Trophoblast cell (in vitro differentiated cells and primary cell): ENCODE measurements around the gene KRT31.

ENCODE experiments used
- DNase-seq, 2 donors: peaks; one replicate each; pipeline ENCODE4 v3.0.0-alpha.2; 2016
- H2AFZ ChIP-seq: 2 replicates; pipeline ENCODE4 v1.6.1; 2013; ENCODE audit warnings: low read length, moderate library complexity, mild to moderate bottlenecking; ENCODE audit not compliant: insufficient read depth, poor library complexity
- H2AK5ac ChIP-seq: 2 replicates; pipeline ENCODE4 v1.6.1; 2013; ENCODE audit warnings: mild to moderate bottlenecking, low read length
- H2BK120ac ChIP-seq: 2 replicates; pipeline ENCODE4 v1.6.1; 2013; ENCODE audit warnings: low read length, mild to moderate bottlenecking, moderate library complexity; ENCODE audit not compliant: insufficient read depth, poor library complexity
- H2BK12ac ChIP-seq: 2 replicates; pipeline ENCODE4 v1.6.1; 2013; ENCODE audit warnings: mild to moderate bottlenecking, low read length, moderate library complexity
- H2BK5ac ChIP-seq: 2 replicates; pipeline ENCODE4 v1.6.1; 2013; ENCODE audit warnings: low read length, low read depth, moderate library complexity, mild to moderate bottlenecking; ENCODE audit not compliant: poor library complexity
- H3K14ac ChIP-seq: 2 replicates; pipeline ENCODE4 v1.6.1; 2013; ENCODE audit warnings: mild to moderate bottlenecking, low read length
- H3K18ac ChIP-seq: 2 replicates; pipeline ENCODE4 v1.6.1; 2013; ENCODE audit warnings: mild to moderate bottlenecking, low read length
- H3K23ac ChIP-seq: 2 replicates; pipeline ENCODE4 v1.6.1; 2013; ENCODE audit warnings: low read length
- H3K27ac ChIP-seq: 2 replicates; pipeline ENCODE4 v1.5.1; 2013; ENCODE audit warnings: low read depth, mild to moderate bottlenecking, inconsistent platforms, low read length, moderate library complexity
- H3K27me3 ChIP-seq: 2 replicates; pipeline ENCODE4 v1.6.1; 2013; ENCODE audit warnings: inconsistent platforms, mild to moderate bottlenecking, low read length, moderate library complexity; ENCODE audit not compliant: insufficient read depth
- H3K36me3 ChIP-seq, 2 experiments: 1 replicate in 1 of 2; 2 replicates in 1 of 2; pipeline ENCODE4 v1.6.1; 2013; ENCODE audit warnings: low read length in 2 of 2, mild to moderate bottlenecking in 2 of 2, moderate library complexity in 1 of 2; ENCODE audit not compliant: insufficient read depth in 2 of 2, control insufficient read depth in 1 of 2
- H3K4ac ChIP-seq: 2 replicates; pipeline ENCODE4 v1.6.1; 2013; ENCODE audit warnings: low read depth, mild to moderate bottlenecking, low read length, moderate library complexity
- H3K4me1 ChIP-seq, 2 experiments: 1 replicate in 1 of 2; 2 replicates in 1 of 2; pipeline ENCODE4 v1.6.1; 2013; ENCODE audit warnings: low read length in 2 of 2, mild to moderate bottlenecking in 2 of 2, moderate library complexity in 1 of 2; ENCODE audit not compliant: insufficient read depth in 2 of 2, control insufficient read depth in 1 of 2
- H3K4me2 ChIP-seq: 2 replicates; pipeline ENCODE4 v1.6.1; 2013; ENCODE audit warnings: inconsistent platforms, mild to moderate bottlenecking, low read length, moderate library complexity
- H3K4me3 ChIP-seq: 2 replicates; pipeline ENCODE4 v1.5.1; 2013; ENCODE audit warnings: mild to moderate bottlenecking, low read depth, low read length, inconsistent platforms
- H3K79me1 ChIP-seq: one replicate; pipeline ENCODE4 v1.6.1; 2013; ENCODE audit warnings: low read length
- H3K79me2 ChIP-seq: 2 replicates; pipeline ENCODE4 v1.6.1; 2013; ENCODE audit warnings: low read length, mild to moderate bottlenecking; ENCODE audit not compliant: control insufficient read depth, insufficient read depth, poor library complexity
- H3K9ac ChIP-seq: 2 replicates; pipeline ENCODE4 v1.6.1; 2013; ENCODE audit warnings: mild to moderate bottlenecking, low read length
- H3K9me3 ChIP-seq: 2 replicates; pipeline ENCODE4 v1.6.1; 2013; ENCODE audit warnings: low read depth, mild to moderate bottlenecking, control low read depth, inconsistent platforms, low read length; ENCODE audit not compliant: insufficient read depth
- H4K12ac ChIP-seq: 2 replicates; pipeline ENCODE4 v1.6.1; 2013; ENCODE audit warnings: low read depth, mild to moderate bottlenecking, low read length, moderate library complexity
- H4K8ac ChIP-seq: 2 replicates; pipeline ENCODE4 v1.6.1; 2013; ENCODE audit warnings: low read depth, mild to moderate bottlenecking, low read length, moderate library complexity
- H4K91ac ChIP-seq: one replicate; pipeline ENCODE4 v1.6.1; 2013; ENCODE audit warnings: low read depth, mild to moderate bottlenecking, low read length, moderate library complexity
- WGBS: extraction: QIAGEN DNeasy Blood & Tissue Kit; methylation state at CpG from one replicate; pipeline ENCODE4 v1.1.7; 2013; ENCODE audit warnings: missing lambda C conversion rate; ENCODE audit not compliant: insufficient read length, insufficient coverage; ENCODE audit errors: extremely low coverage; 5-methylcytosine and 5-hydroxymethylcytosine counted together

Gene KRT31

GRCh38 chr17:41413353-41413957 lies 16.0 kb upstream of the KRT31 start:
- WGBS, result no CpG with 5 or more reads among the region's 5 CpGs
- no peak overlapping the region for H3K4ac ChIP-seq
- H3K4me1 ChIP-seq, result peaks cover 0 to 14% of the 10 kb centered on the region in 2 experiments
- H4K12ac ChIP-seq, result no peak overlapping the region
- DNase-seq, result peak in 1 of 2 donors; percentile 57
- H4K91ac ChIP-seq, result no peak overlapping the region
- no peak overlapping the region for H3K14ac ChIP-seq
- H3K27ac ChIP-seq, result no peak overlapping the region
- H3K4me3 ChIP-seq, result no peak overlapping the region
- H3K79me1 ChIP-seq, result no peaks in the 10 kb centered on the region
- H2BK5ac ChIP-seq, result no peak overlapping the region
- H3K18ac ChIP-seq, result no peak overlapping the region
- H2BK120ac ChIP-seq, result no peak overlapping the region
- H3K9ac ChIP-seq, result no peak overlapping the region
- no peak overlapping the region for H2BK12ac ChIP-seq
- no peak overlapping the region for H2AFZ ChIP-seq
- no peaks in the 10 kb centered on the region for H3K79me2 ChIP-seq
- no peaks in the 10 kb centered on the region for H3K36me3 ChIP-seq
- H3K9me3 ChIP-seq, result peaks cover 5% of the 10 kb centered on the region
- H3K23ac ChIP-seq, result no peak overlapping the region
- no peak overlapping the region for H4K8ac ChIP-seq
- no peak overlapping the region for H3K4me2 ChIP-seq
- no peaks in the 10 kb centered on the region for H3K27me3 ChIP-seq
- H2AK5ac ChIP-seq, result no peak overlapping the region

GRCh38 chr17:41411072-41411840 lies 13.8 kb upstream of the KRT31 start:
- no peak overlapping the region for H2BK5ac ChIP-seq
- peaks cover 0 to 5% of the 10 kb centered on the region in 2 experiments for H3K4me1 ChIP-seq
- no peaks in the 10 kb centered on the region for H3K79me1 ChIP-seq
- peaks cover 5% of the 10 kb centered on the region for H3K9me3 ChIP-seq
- H3K23ac ChIP-seq, result peak overlapping the region; percentile 10
- H3K4ac ChIP-seq, result no peak overlapping the region
- no peak overlapping the region for H2AK5ac ChIP-seq
- H2AFZ ChIP-seq, result no peak overlapping the region
- H3K4me2 ChIP-seq, result no peak overlapping the region
- H2BK12ac ChIP-seq, result no peak overlapping the region
- no peak overlapping the region for H4K8ac ChIP-seq
- no peak overlapping the region for H3K14ac ChIP-seq
- no peak overlapping the region for H2BK120ac ChIP-seq
- no peak overlapping the region for H4K12ac ChIP-seq
- no peaks in the 10 kb centered on the region for H3K36me3 ChIP-seq
- no peak overlapping the region for H3K4me3 ChIP-seq
- WGBS, result no CpG with 5 or more reads among the region's 20 CpGs
- no peak overlapping the region for H3K9ac ChIP-seq
- H3K18ac ChIP-seq, result no peak overlapping the region
- H3K79me2 ChIP-seq, result no peaks in the 10 kb centered on the region
- DNase-seq, result no peak
- H3K27ac ChIP-seq, result no peak overlapping the region
- H4K91ac ChIP-seq, result no peak overlapping the region
- H3K27me3 ChIP-seq, result no peaks in the 10 kb centered on the region

- Histone ChIP-seq H3K9ac (no peak overlapping the region), H3K4me1 (peaks cover 0 to 4% of the 10 kb centered on the region in 2 experiments), H2AFZ (no peak overlapping the region), H3K14ac (no peak overlapping the region), H3K36me3 (no peaks in the 10 kb centered on the region), H2BK5ac (no peak overlapping the region), H2BK120ac (no peak overlapping the region), H2BK12ac (no peak overlapping the region), H3K18ac (no peak overlapping the region), H3K27me3 (no peaks in the 10 kb centered on the region), H4K12ac (no peak overlapping the region), H3K79me2 (no peaks in the 10 kb centered on the region), H3K23ac (no peak overlapping the region), H4K91ac (no peak overlapping the region), H3K79me1 (no peaks in the 10 kb centered on the region), H3K4me3 (no peak overlapping the region), H4K8ac (no peak overlapping the region), H3K27ac (no peak overlapping the region), H3K4me2 (no peak overlapping the region), H3K4ac (no peak overlapping the region), H3K9me3 (peaks cover 3% of the 10 kb centered on the region), H2AK5ac (no peak overlapping the region)
- WGBS, result no CpG with 5 or more reads among the region's 10 CpGs
- DNase-seq, result peak; percentile 82 to 90
Measured at GRCh38 chr17:41407226-41407625, 9.8 kb upstream of the KRT31 start.

GRCh38 chr17:41406205-41406604 lies 8.8 kb upstream of the KRT31 start:
- WGBS, result no CpG with 5 or more reads among the region's 5 CpGs
- Histone ChIP-seq H3K14ac (no peak overlapping the region), H4K91ac (no peak overlapping the region), H3K4ac (no peak overlapping the region), H3K9me3 (peaks cover 1% of the 10 kb centered on the region), H3K4me3 (no peak overlapping the region), H2BK12ac (no peak overlapping the region), H3K4me2 (no peak overlapping the region), H3K27ac (no peak overlapping the region), H3K23ac (no peak overlapping the region), H3K79me1 (no peaks in the 10 kb centered on the region), H2AK5ac (no peak overlapping the region), H3K79me2 (no peaks in the 10 kb centered on the region), H3K9ac (no peak overlapping the region), H4K8ac (no peak overlapping the region), H4K12ac (no peak overlapping the region), H2BK120ac (no peak overlapping the region), H2AFZ (no peak overlapping the region), H2BK5ac (no peak overlapping the region), H3K18ac (no peak overlapping the region), H3K36me3 (no peaks in the 10 kb centered on the region), H3K4me1 (peaks cover 0 to 4% of the 10 kb centered on the region in 2 experiments), H3K27me3 (no peaks in the 10 kb centered on the region)
- peak in 1 of 2 donors; percentile 28 for DNase-seq
